Fibroblast of the aortic adventitia (primary cell): Measurements from ENCODE around the gene DIP2C. TPM values are rescaled to one million over a fixed set of nuclear protein-coding genes. Genes with fewer than 3 reads are reported as not detected.

Experiments
- DNase-seq: peaks from one replicate; pipeline ENCODE4 v3.0.0-alpha.2; 2010; ENCODE audit warnings: low read depth
- H3K4me3 ChIP-seq: 2 replicates; pipeline ENCODE4 v1.5.1; 2011; ENCODE audit warnings: low read depth, mild to moderate bottlenecking, control low read depth, low read length, moderate library complexity
- total RNA-seq: library from RNA; depleted of rRNA; stranded (reverse); fragments of >200 nt; gene quantifications from 2 replicates; pipeline ENCODE4 v1.2.3, GENCODE V29; 2012; ENCODE audit warnings: low replicate concordance
- TF ChIP-seq, protein P1 (sequence below): IDR thresholded peaks from 2 replicates; pipeline ENCODE4 v1.5.1; 2011; ENCODE audit warnings: mild to moderate bottlenecking, low read length, control low read depth, inconsistent platforms; ENCODE audit not compliant: insufficient read depth

The DIP2C gene
- total RNA-seq, 1 donor: 15.7 TPM

DNA sequence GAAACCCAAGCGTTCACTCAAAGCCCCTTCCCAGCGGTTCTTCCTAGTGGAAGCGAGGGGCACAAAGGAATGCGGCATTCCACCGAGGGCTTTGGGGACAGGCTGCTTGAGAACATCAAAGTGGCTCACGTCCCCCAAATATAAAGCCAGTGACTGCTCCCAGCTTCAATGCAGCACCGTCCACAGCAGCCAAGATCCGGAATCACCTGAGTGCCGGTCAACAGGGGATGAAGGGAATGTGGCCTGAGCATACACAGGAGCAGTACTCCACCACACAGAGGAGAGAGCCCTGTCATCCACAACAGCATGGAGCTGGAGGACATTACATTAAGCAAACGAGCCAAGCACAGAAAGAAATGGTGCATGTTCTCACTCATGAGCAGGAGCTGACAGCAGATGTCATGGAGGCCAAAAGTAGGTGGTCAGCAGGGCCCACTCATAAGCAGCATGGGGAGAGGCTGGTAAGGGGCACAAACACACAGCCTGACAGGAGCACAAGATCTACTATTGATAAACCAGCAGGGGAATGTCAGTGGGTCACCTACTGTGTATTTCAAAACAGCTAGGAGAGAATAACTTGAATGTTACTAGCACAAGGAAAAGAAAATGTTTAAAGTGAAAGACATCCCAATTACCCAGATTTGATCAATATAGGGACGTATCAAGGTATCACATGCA is 79.5 kb downstream of the DIP2C start:
- no peak overlapping the region for H3K4me3 ChIP-seq
- TF ChIP-seq, protein P1, sequence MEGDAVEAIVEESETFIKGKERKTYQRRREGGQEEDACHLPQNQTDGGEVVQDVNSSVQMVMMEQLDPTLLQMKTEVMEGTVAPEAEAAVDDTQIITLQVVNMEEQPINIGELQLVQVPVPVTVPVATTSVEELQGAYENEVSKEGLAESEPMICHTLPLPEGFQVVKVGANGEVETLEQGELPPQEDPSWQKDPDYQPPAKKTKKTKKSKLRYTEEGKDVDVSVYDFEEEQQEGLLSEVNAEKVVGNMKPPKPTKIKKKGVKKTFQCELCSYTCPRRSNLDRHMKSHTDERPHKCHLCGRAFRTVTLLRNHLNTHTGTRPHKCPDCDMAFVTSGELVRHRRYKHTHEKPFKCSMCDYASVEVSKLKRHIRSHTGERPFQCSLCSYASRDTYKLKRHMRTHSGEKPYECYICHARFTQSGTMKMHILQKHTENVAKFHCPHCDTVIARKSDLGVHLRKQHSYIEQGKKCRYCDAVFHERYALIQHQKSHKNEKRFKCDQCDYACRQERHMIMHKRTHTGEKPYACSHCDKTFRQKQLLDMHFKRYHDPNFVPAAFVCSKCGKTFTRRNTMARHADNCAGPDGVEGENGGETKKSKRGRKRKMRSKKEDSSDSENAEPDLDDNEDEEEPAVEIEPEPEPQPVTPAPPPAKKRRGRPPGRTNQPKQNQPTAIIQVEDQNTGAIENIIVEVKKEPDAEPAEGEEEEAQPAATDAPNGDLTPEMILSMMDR: no peak
- no peak for DNase-seq

DNA sequence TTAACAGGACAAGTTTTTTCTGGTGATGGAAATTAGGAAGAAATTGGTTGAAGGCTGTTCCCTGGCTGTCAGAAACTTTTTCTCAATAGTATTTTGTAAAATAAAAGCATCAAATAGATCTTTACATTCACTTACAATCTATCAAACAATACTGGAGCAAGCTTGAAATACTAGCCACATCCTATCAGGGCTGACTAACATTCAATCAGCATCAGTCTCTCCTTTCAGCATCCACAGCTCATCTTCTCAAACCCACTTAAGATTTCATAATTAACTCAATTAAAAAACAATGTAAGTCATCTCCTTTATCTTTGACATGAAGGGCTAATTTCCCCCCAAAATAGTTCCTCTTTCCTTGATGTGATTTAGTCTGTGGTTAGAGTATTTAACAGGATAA is 80.2 kb downstream of the DIP2C start:
- TF ChIP-seq, protein P1: no peak
- no peak for DNase-seq
- no peak overlapping the region for H3K4me3 ChIP-seq

DNA sequence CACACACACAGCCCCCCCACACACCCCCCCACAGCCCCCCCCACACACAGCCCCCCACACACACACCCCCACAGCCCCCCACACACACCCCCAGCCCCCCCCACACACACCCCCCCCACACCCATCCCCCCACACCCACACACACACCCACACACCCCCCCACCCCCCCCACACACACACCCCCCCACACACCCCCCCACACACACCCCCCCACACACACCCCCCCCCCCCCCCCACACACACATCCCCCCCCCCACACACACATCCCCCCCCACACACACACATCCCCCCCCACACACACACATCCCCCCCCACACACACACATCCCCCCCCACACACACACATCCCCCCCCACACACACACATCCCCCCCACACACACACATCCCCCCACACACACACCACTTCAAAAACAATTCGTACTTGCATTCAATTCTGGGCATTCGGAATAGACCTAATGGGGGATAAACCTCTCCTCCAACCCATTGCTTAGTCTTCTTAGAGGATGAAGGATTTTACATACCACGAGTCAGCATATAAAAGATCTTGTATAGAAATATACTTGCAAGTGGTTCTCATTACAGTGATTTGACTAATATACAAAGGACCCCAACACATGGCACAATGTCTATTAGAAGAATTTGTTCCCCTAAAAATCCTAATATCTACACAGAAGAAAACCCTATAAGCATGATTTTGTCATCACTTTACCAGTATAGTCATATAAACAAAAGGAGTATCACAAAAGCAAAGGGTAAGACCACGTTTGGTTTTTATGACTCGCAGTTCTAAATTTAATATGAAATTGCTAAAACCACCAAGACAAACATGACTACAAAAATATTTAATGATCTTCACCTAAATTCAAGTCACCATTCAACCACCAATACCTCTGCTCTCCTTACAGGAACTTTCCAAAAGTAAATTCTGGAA is 80.9 kb downstream of the DIP2C start:
- peak; percentile 34 for DNase-seq
- TF ChIP-seq, protein P1: no peak
- no peak overlapping the region for H3K4me3 ChIP-seq

DNA sequence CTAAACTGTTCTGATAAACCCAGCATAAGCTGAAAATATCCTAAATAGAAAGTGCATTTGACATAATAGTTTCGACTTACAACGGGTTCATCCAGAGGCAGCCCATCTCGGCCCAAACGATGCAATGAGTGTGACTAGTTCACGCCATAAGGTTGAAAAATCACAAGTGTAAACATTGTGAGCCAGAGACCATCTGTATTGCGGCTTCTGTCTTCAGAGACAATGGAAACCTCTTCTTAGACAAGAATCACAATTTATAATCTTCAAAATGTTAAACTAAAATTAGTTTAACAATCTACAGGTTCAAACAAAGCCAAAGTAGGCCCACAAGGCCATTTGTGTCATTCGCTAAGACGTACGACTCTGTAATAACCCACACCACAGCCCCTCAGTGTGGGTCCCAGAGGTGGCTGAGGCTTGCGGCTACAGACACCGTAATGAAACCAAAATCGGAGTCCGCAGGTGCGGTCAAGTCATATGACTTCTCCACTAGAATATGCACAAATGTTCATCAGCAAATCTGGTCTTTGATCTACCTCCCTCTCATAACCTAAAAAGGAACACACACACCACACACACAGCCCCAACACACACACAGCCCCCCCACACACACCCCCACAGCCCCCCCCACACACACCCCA is 81.8 kb downstream of the DIP2C start:
- TF ChIP-seq, protein P1: no peak
- no peak overlapping the region for H3K4me3 ChIP-seq
- DNase-seq: no peak

DNA sequence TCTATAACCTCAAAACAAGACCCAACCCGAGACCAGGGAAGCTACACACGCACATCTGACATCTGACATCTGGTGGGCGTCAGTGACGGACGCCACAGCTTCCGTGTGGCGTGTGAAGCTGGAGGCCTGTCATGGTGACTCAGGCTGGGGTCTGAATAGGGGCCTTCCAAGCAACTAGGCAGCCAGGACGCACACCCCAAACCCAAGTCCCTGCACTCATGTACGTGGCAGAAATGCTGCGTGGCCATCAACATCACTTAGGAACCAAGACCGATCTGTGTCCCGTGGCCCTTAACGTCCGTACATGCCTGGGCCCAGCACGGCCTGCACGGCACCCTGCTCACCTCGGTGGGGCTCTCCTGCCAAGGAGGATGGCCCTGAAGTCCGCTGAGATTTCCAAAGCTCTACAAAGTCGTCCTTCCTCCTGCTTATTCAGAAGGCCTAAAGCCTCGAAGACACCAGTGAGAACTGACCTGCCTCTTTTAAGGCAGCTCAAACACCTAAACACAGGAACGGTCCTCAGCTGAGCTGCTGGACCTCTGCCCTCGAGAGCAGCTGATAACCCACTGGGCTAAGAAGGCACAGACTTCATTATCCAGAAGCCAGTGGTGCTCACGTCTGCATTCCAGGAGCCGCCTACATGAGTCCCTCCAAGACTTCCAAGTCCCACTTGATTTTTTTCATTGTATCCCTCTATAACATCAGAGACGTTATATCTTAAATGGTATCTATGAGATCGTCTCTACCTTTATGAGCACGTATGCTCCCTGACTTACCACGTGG is 82.5 kb downstream of the DIP2C start:
- TF ChIP-seq, protein P1: no peak
- no peak for DNase-seq
- no peak overlapping the region for H3K4me3 ChIP-seq
